ENCODE results near the gene UHRF1. TPM values are rescaled to one million over a fixed set of nuclear protein-coding genes. Genes with fewer than 3 reads are reported as not detected.

The UHRF1 gene
- total RNA-seq, 1 experiment from 2014 or later, result 109 TPM

Small RNAs within 50 kb of the gene (microRNA-seq; reads per million reads assigned to microRNA genes)
- gene MIR4747 (ENCODE audit: borderline number of aligned reads), result 2.0 reads per million

Other genes starting within 250 kb of the UHRF1 start
- gene MYDGF, start 239.2 kb upstream of the UHRF1 start, total RNA-seq (2021; ENCODE audit: unreplicated experiment), result 110 TPM
- 67.6 TPM for gene DPP9, start 185.7 kb upstream of the UHRF1 start, total RNA-seq (2021; ENCODE audit: unreplicated experiment)
- gene FEM1A, start 117.8 kb upstream of the UHRF1 start, total RNA-seq (2021; ENCODE audit: unreplicated experiment), result 17.7 TPM
- gene TICAM1, start 77.8 kb upstream of the UHRF1 start, total RNA-seq (2021; ENCODE audit: unreplicated experiment), result 28.7 TPM
- gene PLIN3, start 41.8 kb upstream of the UHRF1 start, total RNA-seq (2021; ENCODE audit: unreplicated experiment), result 207 TPM
- not detected for gene ARRDC5, start 6.6 kb upstream of the UHRF1 start, total RNA-seq (2021; ENCODE audit: unreplicated experiment)
- 35.9 TPM for gene KDM4B, start 59.6 kb downstream of the UHRF1 start, total RNA-seq (2021; ENCODE audit: unreplicated experiment)